Putamen (tissue), 1 donor: ENCODE data around the gene ARHGAP26.

Experiments
- DNase-seq: peaks from one replicate; pipeline ENCODE4 v3.0.0-alpha.2; 2016; ENCODE audit warnings: low spot score

Gene ARHGAP26

DNA sequence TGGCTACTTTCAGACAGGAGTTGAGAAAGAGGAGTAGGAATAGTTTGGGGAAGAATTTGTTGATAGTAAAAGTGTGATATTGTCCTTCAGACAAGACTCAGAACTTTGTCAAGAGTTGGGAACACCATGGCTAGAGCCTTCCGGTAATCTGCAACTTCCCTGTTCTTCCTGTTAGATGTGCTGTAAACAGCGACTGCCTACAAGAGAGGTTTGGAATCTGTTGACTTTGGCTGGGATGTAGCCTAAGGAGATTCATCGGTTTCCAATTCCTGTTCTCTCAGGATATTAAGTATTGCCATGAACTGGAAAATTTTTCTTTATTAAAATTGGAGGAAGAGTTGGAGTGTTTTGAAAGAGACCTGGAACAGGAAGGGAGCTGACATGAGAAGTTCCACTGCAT lies 43.9 kb downstream of the ARHGAP26 start:
- no peak for DNase-seq

DNA sequence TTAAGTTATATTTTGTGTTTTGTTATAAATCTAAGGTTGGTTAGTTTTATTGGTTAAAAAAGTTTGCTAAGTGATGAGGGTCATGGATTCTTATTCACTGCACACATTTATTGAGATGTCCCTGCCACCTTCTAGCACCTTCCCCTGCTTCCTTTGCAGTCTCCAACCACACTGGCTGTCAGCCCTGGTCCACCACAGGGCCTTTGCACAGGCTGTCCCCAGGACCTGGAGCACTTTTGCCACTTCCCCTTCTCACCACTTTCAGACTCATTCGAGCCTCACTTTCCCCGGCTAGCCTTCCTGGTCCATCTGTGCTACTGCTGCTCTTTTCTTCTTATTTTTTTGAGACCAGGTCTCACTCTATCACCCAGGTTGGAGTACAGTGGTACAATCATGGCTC lies 45.3 kb downstream of the ARHGAP26 start:
- no peak for DNase-seq

DNA sequence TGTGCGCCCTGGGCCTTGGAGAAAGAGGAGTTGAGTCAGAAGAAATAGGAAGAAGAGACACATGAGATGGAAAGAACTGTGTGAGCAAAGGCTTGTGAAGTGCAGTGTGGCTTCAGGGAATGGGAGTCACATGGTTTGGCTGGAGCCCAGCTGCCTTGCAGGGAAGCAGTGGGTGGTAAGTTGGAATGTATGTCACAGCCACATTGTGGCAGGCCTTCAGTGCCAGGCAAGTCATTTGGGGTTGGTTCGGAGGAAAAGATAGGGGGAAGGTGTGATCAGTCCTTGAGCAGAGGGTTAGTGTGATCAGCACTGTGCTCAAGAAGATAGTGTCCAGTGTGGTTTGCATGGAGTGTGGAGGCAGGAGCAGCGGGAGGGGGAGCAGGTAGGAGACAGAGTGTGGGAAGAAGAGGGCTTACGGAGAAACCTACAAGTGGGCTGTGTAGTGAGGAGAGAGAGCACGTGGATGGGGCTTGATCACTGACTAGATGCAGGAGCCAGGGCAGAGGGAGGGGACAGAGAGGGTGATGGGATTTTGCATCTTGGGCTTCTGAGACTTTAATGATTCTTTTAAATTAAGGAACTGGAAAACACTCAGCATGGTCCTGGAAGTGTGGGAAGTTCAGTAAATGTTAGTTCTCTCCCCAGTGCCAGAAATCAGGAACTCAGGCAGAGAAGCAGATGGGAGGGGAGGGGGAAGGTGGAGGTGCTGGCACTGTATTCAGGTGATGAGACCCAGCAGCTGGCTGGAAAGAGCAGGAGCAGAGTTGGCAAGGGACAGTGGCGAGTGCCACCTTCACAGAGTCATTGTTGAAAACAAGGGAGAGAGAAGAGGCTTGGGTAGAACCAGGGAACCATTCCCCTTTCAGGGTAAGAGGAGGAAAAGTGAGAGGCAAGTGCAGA lies 46.6 kb downstream of the ARHGAP26 start:
- peak; percentile 64 for DNase-seq

DNA sequence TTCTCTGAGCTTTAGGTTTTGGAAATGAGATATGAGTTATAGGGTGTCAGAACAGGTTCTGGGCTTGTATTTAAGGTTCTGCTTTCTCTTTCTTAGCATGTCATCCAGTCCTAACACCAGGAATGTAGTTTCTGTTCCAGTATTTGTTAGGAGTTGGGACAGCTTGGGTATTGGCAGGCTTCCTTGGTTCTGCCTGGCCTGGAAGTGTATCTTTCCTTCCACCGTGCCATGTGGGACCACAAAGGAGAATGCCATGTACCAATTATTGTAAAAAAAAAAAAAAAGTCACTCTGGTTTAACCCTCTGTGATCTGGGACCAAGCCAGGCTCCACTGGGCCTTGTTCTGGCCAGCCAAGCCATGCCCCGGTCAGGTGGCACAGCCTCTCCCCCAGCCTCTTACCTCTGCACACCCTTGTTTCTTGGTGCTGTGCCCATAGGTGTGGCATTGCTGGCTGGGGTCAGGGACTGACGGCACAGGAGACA lies 47.8 kb downstream of the ARHGAP26 start:
- no peak for DNase-seq

DNA sequence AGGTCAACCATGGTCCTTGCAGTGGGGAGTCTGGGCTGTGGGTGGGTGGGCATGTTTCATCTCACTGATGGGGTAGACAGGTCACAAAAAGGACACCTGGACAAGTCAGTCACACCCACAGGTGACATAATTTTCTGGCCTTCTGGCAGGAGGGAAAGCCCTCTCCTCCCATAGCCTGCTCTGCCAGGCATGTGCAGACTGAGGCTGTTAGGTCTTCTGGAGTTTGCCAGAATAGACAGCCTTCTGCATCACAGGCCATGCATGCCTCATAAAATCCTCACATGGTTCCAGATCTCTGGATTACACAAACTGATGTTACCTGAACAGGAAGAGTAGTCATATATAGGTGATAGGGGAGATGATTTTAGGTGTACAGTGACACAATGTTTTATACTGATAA lies 49.1 kb downstream of the ARHGAP26 start:
- DNase-seq = no peak

DNA sequence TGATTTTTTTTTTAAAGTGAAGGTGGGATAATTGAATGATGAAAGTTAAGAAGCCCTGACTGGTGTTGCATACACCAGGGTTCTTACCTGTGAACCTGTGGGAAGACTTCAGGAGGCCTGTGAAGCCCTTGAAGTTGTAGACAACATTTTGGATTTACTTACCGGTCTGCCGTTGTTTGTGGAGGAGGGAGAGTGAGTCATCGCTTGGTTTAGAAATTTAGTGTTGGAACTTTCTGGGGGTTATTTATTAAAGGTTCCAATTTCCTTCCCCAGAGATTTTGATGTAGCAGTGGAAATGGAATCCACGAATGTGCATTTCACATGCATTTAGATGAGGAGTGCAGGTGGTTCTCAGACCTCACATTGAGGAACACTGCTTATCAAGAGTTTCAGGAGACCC lies 49.6 kb downstream of the ARHGAP26 start:
- DNase-seq = no peak

DNA sequence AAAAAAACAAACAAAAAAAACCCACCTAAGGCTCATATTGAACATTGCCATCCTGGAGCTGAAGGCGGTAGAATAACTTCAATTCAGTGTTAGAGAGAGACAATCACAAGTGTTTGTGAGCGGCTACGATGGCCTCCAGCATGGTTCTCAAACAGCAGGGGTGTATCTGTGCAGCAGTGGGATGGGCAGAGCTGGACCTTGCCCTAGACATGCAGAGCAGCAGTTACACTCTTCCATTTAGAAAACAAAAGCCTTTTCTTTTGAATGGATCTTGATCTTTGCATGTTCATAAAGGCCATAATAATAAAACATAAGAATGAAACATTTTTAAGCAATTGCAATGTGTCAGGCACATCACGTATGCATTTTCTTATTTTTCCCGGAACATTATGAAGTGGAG lies 50.3 kb downstream of the ARHGAP26 start:
- no peak for DNase-seq

DNA sequence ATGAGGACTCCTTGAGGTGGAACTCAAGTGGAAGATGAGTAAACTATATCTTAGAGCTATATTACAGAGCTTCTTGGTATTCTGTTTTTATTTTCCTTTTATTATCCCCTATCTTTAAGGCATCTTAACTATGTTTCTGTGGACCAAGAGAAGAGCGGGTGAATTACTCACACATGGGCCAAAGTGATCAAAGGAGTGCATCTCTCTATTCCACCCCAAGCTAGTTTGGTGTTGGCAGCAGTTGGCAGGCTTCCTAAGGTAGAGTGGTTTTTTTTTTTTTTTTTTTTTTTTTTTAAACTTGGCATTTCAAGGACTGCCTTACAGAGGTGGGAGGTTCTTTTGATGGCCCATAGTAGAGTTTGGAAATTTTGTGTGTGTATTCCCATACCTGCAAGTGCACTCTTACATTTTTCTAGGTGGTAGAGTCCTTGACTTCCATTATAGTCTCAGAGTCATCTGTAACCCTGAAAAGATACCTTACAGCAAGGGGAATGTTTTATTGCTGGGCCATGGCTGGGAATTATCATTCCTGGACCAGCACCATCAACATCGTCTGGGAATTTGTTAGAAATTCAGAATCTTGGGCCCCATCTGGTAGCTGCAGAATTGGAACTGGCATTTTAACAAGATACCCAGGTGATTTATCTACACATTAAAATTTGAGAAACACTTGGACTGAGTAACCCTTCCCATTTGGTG lies 51.0 kb downstream of the ARHGAP26 start:
- DNase-seq = no peak

DNA sequence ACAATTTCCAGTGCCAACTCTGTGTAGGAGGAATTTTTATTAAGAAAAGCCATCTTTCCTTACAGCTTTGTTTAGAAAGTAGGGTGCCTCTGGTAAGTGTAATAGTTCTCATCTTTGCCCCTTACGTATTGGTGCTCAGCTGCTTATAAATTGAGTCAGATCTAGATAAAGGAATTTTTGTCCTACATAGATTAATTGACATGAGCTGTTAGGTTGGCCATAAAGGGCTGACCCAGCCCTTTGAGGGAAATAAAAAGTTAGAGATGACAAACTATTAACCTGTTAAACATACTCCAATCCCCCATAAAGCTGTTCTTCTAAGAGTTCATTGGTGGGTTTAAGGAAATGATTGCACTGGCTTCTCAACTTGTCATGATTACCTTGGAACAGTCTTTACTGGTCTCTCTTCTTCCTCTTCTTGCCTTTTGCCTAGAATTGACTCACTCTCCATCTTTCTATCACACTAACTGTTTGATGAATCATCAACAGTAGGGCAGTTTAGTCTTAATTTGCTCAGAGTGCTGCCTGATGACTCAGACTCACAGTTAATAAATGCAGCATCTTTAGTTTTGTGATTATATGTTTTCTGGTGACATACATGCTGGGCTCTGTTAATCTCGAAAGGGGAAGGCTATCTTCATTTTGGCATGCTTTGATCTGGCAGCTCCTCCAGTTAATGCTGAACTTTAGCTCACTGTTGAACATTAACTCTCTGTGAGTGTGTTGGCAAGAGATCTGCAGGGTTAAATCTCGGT lies 51.7 kb downstream of the ARHGAP26 start:
- no peak for DNase-seq

DNA sequence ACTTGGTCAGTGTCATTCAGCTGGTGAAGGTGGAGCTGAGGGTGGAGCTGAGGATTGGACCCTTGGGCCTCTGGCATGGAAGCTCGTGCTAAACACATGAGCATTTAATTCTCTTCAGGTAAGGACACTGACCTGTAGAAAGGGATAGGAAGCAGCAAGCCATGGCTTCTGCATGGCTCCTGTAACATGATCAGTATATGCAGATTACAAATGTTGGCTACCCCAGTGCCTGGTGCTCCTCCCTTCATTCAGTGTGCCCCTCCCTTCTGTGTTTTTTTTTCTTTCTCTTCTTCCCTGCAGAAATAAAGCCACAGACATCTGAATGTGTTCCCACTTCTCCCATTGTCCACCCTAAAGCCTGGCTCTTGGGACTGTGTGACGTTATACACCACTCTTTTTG lies 52.9 kb downstream of the ARHGAP26 start:
- DNase-seq = no peak

DNA sequence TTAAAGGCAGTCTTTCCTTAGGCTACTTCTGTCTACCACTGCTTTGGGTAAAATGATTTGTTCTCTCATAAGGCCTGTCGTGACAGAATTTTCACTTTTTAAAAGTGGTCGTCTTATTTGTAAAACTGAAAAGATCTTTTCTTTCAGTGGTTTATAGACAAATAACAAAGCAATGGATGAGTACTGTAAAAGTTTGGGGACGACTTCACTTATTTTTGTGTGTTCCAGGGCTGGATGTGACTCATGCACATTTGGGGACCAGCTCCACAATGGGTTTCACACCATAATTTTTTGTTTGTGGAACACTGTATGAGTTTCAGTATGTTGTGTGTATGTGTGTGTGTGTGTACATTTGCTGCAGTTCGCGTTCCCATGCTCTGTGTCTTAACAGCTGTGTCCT lies 53.6 kb downstream of the ARHGAP26 start:
- DNase-seq = no peak

DNA sequence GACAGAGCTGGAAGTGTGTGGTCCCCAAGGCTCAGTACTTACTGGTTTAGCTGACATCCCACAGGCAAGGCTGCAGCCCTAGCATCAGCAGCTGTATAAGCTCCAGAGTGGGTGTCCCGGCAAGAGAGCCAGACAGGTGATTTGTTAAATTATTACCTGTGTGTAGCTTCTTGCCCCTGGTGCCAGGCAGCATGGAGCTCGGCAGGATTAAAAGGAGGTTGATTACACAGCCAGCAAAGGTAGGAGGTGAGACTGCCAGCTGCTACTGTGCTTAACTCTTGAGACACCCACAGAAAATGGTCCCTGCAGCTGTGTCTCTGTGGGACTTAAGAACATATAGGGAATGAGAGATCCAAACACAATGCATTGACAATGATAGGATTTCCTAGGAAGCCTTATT lies 54.2 kb downstream of the ARHGAP26 start:
- DNase-seq = no peak

DNA sequence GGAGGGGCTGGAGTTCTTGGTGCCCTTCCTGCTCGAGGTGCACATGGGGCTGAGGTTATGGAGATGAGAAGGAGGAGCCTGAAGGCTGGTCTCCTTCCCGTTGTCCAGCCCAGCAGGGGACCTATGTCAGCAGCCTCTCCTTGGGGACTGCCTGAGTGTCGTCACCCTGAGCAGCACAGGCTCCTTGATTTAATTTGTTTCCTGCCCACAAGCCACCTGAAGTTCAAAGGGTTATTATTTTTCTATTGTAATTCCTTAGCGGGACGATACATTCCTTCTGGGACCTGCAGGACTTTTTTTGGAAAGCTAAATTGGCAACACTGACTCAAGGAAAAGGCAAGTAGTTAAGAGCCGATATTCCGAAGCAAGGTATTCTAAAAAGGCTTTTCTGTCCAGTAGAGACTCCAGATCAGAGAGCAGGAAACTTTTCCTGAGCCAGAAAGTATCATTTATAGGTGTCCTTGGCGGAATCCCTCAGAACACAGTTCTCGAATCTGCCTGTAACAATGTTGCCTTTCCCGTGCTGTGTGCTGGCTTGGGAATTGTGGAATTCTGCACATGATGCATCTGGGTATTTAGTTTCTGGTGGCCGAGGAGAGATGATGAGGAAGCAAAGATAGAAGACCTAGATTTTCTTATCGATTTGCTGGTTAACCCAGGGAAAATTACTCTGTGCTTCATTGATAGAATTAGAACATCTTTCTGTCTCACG lies 55.4 kb downstream of the ARHGAP26 start:
- DNase-seq = no peak

DNA sequence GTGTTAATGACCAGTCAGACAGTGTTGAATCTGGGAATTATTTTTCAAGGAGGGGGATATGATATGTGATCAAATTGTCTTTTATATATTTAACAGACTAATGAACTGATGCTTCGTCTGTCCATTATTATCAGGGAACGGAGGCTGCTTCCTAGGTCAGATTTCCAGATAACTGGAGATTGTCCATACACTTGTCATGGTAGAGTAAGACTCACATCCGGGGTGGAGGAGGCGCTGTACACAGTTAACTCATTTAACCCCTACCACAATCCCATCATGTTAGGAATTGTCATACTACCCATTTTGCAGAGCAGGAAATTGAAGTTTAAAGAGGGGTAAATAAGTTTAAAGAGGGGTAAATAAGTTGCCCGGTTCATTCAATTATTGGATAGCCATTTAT lies 55.9 kb downstream of the ARHGAP26 start:
- no peak for DNase-seq

DNA sequence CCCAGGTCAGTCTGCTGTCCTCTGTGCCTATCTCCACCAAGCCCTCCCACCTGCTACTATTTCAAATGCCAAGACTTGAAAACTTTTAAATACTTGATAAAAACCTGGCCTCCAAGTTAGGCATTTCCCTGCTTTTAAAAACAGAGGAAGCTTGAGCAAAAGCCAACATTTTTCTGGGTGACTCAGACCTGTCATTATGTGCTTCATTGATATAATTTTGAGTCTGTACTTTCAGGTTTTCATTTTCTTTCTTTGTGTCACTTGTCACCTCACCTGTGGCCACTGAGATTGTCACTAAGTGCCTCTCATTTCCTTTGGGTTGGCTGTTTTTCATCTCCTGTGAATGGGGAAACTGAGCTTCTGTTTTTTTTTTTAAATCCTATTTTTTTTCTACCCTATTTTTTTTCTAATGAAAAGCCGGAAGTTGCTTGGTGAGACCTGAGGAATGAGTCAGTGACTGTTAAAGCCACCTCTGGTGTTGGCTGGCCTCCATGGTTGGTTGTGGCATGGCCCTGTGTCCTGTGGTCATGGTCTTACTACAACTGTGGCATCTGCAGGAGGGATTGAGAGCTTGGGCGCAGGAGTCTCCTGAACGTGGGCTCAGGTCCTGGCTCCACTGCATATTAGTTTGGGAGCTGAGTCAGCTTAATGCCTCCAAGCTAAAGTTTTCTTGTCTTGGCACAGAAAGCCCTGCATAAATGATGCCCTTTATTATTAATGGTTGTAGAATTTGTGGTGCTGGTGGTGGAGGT lies 56.7 kb downstream of the ARHGAP26 start:
- no peak for DNase-seq

DNA sequence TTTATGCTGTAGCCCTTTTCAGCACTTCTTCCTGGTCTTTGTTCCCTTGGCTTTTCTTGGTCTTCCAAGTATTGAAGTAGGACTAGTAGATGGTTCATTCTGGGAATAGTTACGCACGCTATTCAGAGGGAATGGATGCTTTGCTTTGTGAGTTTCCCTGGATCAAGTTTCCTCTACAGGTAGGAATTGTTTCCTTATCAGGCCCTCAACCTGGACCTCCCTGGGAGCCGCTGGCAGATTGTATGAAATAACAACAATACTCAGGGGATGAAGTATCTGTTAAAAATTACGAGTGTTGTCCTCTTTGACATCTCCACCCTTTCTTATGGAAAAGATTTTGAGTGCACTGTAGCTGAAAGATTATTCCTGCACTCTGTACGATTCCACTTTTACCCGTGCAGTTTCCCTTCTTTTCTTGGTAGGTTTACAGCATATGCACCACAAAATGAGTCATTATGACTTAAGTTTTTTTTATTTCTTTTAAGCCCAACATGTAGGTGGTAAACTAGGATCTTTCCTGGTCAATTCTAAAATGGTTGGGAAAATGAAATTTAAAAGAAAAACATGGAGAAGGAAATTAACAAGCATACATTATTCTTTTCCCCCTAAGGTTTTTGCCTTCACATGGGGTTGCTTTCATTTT lies 57.9 kb downstream of the ARHGAP26 start:
- no peak for DNase-seq

DNA sequence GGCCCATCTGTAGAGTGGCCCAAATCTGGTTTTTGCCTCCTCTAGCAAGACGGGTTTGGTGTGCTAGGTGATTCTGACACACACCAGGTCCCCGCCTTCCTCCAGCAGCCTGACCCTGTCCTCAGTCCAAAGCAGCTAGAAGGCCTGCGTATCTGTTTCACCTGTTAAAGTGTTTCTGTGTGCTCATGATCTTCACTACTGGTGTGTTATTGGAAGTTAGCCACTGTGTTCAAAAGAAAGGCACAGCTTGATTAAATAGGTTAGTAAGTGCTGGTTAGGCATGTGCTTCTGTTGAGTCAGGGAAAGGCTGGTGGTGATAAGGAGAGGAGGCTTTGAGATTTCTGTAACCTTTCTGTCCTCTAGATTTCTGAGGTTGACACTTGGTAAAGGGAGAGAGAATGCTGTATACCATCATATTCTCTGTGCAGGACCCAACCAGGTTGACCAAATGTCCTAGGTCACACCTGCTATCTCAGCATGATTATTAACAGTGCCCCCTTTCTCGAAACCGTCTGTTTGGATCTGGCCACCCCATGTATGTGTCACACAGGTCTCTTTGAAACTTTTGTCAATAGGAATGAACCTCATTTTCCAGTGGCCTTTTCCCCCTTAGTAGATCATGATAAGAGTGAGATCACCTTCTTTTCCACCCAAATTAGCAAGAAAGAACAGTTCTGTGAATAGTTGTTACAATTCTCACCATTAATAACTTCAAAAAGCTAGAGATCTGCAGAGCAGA lies 58.8 kb downstream of the ARHGAP26 start:
- no peak for DNase-seq

DNA sequence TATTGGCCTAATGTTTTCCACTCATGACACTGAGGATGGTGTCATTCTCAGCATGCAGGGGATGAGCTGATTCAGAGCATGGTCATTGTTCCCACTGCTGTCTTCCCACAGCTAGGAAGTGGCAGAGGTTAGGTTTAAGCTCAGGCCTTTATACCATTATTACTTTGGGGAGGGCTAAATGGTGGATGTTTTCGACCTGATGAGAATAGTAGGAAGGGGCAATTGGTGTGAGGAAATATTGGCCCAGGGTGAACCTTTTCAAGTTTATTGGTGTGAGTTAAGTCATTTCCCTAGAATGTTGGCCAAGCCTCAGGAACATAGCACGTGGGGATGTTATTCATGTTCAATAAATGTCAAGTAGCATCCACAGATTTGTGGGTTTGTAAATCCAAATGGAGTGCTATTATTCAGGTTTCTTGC lies 59.6 kb downstream of the ARHGAP26 start:
- no peak for DNase-seq

DNA sequence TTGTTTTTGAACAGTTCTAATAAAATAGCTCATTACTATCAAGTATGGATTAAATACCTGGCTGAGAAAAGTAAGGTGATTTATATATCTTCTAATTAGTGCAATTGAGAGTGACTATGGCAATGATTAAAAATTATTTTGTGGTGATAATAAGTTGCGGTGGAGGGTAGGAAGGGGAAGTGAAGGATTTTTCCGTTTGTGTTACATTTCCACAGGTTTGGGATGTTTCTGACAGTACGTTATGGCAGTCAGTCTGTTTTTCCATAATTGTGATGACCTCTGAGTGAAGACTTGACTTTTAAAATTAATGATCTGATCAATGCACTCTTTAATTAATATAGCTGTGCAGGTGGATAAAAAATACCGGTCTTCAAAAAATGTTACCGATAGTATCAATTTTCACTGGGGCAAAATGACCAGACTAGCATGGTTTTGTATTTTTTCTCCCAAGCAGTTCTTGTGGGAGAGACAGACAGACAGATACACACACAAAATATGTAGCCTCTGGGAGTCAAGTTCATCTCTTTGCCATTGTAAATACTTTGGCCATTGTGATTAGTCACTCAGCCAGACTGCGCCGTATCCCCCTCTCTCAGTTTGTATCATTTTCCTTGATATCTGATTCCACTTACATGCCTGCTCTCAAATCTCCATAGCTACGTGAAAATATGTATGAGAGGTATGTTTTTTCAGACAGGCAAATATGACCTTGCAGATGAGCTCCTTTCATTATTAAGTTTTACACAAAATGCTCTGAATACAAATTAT lies 60.2 kb downstream of the ARHGAP26 start:
- DNase-seq = no peak
